Measurements from ENCODE around the gene VPS13D. TPM values are rescaled to one million over a fixed set of nuclear protein-coding genes. Genes with fewer than 3 reads are reported as not detected.

Gene VPS13D
- total RNA-seq, 1 experiment from 2014 or later = 36.5 TPM

DNA sequence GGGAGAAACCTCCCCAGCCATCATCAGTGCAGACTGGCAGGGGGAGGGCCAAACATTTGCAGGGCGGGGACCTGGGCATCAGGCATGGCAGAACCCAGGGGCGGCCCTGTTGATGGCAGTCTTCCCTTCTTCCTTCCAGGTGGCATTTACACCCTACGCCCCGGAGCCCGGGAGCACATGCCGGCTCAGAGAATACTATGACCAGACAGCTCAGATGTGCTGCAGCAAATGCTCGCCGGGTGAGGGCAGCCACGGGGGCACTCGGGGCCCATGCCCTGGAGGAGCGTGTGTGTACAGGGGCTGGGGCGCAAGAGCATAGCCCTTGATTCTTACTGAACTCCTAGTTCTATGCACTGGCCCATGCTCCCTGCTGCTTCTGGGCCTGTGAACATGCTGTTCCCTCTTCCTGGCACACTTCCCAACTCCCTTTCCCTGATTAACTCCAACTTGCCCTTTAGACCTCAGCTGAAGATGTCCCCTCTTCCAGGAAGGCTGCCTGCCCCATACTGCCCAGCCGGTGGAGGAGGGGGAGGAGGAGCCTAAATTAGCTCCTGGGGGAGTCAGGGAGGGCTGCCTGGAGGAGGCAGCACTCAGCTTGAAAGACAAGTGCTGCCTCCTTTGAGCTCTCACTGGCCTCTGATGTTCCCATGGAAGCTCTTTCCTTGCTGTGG, 41.0 kb upstream of the VPS13D start:
- H3K4me3 Mint-ChIP-seq (ENCODE audit: unreplicated experiment) = no peak overlapping the region
- TF ChIP-seq, protein P1, sequence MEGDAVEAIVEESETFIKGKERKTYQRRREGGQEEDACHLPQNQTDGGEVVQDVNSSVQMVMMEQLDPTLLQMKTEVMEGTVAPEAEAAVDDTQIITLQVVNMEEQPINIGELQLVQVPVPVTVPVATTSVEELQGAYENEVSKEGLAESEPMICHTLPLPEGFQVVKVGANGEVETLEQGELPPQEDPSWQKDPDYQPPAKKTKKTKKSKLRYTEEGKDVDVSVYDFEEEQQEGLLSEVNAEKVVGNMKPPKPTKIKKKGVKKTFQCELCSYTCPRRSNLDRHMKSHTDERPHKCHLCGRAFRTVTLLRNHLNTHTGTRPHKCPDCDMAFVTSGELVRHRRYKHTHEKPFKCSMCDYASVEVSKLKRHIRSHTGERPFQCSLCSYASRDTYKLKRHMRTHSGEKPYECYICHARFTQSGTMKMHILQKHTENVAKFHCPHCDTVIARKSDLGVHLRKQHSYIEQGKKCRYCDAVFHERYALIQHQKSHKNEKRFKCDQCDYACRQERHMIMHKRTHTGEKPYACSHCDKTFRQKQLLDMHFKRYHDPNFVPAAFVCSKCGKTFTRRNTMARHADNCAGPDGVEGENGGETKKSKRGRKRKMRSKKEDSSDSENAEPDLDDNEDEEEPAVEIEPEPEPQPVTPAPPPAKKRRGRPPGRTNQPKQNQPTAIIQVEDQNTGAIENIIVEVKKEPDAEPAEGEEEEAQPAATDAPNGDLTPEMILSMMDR (IDR thresholded peaks at IDR 0.05; ENCODE audit: unreplicated experiment) = no peak
- H3K27me3 Mint-ChIP-seq (ENCODE audit: insufficient read depth, unreplicated experiment) = peaks cover 39% of the 10 kb centered on the region
- H3K9me3 Mint-ChIP-seq (ENCODE audit: unreplicated experiment) = no peaks in the 10 kb centered on the region
- H3K4me1 Mint-ChIP-seq (ENCODE audit: insufficient read depth, unreplicated experiment) = peaks cover 5% of the 10 kb centered on the region
- intact Hi-C loops (cut with micrococcal nuclease) = no loop called here
- no TSS peak for BruUV-seq (replicated peaks)
- CTCF ChIA-PET = interaction anchor here (0.8 to 1.9 kb wide), 3 partner anchors 20 to 64 kb away, joined by 3 to 5 read pairs (median 4); no protein-coding TSS in a partner anchor
- H3K36me3 Mint-ChIP-seq (ENCODE audit: insufficient read depth, unreplicated experiment) = no peaks in the 10 kb centered on the region
- no peak for DNase-seq (ENCODE audit: unreplicated experiment)
- H3K27ac Mint-ChIP-seq (ENCODE audit: low read depth, unreplicated experiment) = no peak overlapping the region
- POLR2A ChIA-PET = no interaction called here

DNA sequence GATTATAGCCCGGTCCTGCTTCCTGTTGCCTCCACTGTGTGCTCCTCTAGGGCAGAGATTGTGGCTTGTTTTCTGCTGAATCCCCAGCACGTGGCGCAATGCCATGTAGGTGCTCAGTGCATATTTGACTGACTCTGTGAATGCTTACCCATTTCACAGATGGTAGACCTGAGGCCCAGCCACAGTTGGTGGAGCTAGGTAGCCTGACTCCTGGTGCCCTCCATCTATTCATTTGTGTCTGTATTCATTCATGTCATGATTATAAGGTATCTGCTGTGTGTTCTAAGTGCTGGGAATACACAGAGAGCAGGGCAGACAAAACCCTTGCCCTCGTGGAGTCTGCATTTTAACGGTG, 40.5 kb upstream of the VPS13D start:
- ChIA-PET CTCF (interaction anchor here (0.8 to 1.9 kb wide), 4 partner anchors 21 to 65 kb away, joined by 3 to 4 read pairs (median 4); no protein-coding TSS in a partner anchor), POLR2A (no interaction called here)
- Mint-ChIP-seq H3K27me3 (ENCODE audit: insufficient read depth, unreplicated experiment) (peaks cover 39% of the 10 kb centered on the region), H3K27ac (ENCODE audit: low read depth, unreplicated experiment) (no peak overlapping the region), H3K4me3 (ENCODE audit: unreplicated experiment) (no peak overlapping the region), H3K4me1 (ENCODE audit: insufficient read depth, unreplicated experiment) (peaks cover 5% of the 10 kb centered on the region), H3K9me3 (ENCODE audit: unreplicated experiment) (no peaks in the 10 kb centered on the region), H3K36me3 (ENCODE audit: insufficient read depth, unreplicated experiment) (no peaks in the 10 kb centered on the region)
- intact Hi-C loops (cut with micrococcal nuclease) = no loop called here
- DNase-seq (ENCODE audit: unreplicated experiment) = no peak
- TF ChIP-seq, protein P1 (IDR thresholded peaks at IDR 0.05; ENCODE audit: unreplicated experiment) = no peak
- BruUV-seq (replicated peaks) = no TSS peak

DNA sequence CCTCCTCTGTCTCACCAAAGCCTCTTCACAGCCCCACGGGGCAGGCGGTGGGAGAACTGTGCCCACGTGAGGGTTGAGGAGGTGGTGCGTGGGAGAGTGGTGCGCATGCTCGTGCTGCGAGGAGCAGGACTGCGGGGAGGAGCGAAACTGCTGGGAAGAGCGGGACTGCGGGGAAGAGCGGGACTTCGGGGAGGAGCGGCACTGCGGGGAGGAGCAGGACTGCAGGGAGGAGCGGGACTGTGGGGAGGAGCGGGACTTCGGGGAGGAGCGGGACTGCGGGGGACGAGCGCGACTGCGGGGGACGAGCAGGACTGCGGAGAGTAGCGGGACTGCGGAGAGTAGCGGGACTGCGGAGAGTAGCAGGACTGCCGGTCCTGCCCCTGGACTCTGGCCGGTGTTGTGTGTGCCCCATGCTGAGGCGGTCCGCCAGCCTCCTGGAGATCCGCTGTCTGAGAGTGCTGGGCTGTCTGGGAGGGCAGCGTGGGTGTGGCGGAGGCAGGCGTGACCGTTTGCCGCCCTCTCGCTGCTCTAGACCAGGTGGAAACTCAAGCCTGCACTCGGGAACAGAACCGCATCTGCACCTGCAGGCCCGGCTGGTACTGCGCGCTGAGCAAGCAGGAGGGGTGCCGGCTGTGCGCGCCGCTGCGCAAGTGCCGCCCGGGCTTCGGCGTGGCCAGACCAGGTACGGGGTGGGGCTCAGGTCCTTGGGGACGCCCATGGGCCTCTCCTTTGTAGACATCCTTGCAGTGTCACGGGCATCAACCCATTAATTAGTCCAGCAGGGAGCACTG, 38.4 kb upstream of the VPS13D start:
- no peaks in the 10 kb centered on the region for H3K36me3 Mint-ChIP-seq (ENCODE audit: insufficient read depth, unreplicated experiment)
- CTCF ChIA-PET = interaction anchor here (2.9 kb wide), 1 partner anchor 17 kb away, joined by 15 read pairs; no protein-coding TSS in a partner anchor
- no peak for DNase-seq (ENCODE audit: unreplicated experiment)
- TF ChIP-seq, protein P1 (IDR thresholded peaks at IDR 0.05; ENCODE audit: unreplicated experiment) = no peak
- intact Hi-C loops (cut with micrococcal nuclease) = no loop called here
- BruUV-seq (replicated peaks) = no TSS peak
- no peaks in the 10 kb centered on the region for H3K9me3 Mint-ChIP-seq (ENCODE audit: unreplicated experiment)
- H3K27me3 Mint-ChIP-seq (ENCODE audit: insufficient read depth, unreplicated experiment) = peaks cover 39% of the 10 kb centered on the region
- H3K4me1 Mint-ChIP-seq (ENCODE audit: insufficient read depth, unreplicated experiment) = peaks cover 5% of the 10 kb centered on the region
- no peak overlapping the region for H3K4me3 Mint-ChIP-seq (ENCODE audit: unreplicated experiment)
- peak overlapping the region; percentile 42 for H3K27ac Mint-ChIP-seq (ENCODE audit: low read depth, unreplicated experiment)
- POLR2A ChIA-PET = interaction anchor here (0.6 kb wide), 1 partner anchor 9 kb away, joined by 4 read pairs; no protein-coding TSS in a partner anchor

DNA sequence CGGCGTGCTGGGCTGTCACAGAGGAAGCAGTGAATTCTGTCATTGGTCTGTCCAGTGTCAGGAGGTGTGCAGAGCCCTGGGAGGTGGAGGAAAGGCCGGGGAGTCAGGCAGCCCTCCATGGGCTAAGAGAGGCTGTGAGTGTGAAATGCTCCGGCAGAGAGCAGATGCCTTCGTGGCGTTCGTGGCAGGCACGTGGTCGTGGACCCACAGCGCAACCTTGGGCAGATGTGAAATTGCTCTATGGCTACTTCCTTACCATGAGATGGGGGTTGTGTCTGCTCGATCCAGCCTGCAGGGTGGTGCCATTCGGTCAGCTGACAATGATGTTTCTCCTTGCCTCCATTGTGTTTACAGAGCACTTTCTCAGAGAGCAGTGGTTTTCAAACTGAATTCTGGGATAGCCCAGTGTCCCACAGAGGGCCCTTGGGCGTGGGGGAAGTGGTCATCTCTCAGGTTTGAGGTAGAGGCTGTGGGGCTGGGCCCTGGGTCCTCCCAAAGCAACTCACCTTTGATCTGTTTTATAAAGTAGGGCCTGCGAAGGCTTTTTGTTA, 35.1 kb upstream of the VPS13D start:
- Mint-ChIP-seq H3K27me3 (ENCODE audit: insufficient read depth, unreplicated experiment) (peaks cover 12% of the 10 kb centered on the region), H3K4me1 (ENCODE audit: insufficient read depth, unreplicated experiment) (peaks cover 5% of the 10 kb centered on the region), H3K4me3 (ENCODE audit: unreplicated experiment) (no peak overlapping the region), H3K27ac (ENCODE audit: low read depth, unreplicated experiment) (no peak overlapping the region), H3K36me3 (ENCODE audit: insufficient read depth, unreplicated experiment) (no peaks in the 10 kb centered on the region), H3K9me3 (ENCODE audit: unreplicated experiment) (no peaks in the 10 kb centered on the region)
- DNase-seq (ENCODE audit: unreplicated experiment) = no peak
- BruUV-seq (replicated peaks) = no TSS peak
- POLR2A ChIA-PET = no interaction called here
- intact Hi-C loops (cut with micrococcal nuclease) = no loop called here
- TF ChIP-seq, protein P1 (IDR thresholded peaks at IDR 0.05; ENCODE audit: unreplicated experiment) = no peak
- CTCF ChIA-PET = no interaction called here

Measured in MCF 10A (cell line).